GM12872 (cell line): ENCODE data around the gene SPEM1.

Experiments used
- TF ChIP-seq, protein P1 (sequence below): IDR thresholded peaks from 3 replicates; pipeline ENCODE4 v1.5.1; 2011; ENCODE audit warnings: low read depth, mild to moderate bottlenecking, low read length, moderate library complexity; ENCODE audit not compliant: insufficient read depth

Gene SPEM1

DNA sequence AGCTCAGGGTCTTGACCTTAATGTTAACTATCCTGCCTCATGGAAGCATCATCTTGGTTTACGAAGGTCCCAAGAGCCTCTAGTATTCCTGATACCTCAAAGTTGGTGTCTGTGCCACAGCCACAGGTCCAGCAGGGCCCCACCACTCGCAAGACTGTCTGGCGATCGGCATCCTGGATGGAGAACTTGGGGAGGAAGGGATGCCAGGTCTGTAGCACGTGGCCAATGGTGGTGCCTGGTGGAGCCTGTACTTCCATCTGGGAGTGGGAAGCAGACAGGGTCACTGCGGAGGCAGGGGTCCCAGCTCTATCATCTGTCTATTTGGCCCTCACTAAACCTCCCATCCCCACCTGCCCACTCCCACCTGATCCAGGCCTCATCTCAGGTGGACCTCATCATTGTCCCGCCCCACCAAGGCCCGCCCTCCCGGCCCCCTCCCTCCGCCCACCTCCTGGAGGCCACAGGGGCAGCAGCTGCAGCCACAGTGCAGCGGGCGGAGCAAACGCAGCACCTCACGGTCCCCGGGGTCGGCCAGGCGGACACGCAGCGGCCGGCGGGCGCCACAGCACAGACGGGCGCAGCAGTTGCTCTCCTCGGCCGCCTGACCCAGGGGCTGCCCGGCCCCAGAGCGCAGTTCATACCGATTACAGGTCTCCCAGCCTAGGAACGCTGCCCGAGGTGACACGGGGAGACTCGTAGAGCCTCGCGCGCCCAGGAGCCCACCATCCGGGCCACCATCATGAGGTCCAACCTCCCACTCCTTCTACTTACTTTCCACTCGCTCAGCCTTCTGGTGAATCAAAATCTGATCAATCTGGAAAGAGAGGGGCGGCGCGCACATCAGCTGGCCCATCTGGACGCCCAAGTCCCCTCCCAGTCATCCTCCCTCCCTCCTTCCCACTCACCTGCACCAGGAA, 27.2 kb upstream of the SPEM1 start:
- TF ChIP-seq, protein P1, sequence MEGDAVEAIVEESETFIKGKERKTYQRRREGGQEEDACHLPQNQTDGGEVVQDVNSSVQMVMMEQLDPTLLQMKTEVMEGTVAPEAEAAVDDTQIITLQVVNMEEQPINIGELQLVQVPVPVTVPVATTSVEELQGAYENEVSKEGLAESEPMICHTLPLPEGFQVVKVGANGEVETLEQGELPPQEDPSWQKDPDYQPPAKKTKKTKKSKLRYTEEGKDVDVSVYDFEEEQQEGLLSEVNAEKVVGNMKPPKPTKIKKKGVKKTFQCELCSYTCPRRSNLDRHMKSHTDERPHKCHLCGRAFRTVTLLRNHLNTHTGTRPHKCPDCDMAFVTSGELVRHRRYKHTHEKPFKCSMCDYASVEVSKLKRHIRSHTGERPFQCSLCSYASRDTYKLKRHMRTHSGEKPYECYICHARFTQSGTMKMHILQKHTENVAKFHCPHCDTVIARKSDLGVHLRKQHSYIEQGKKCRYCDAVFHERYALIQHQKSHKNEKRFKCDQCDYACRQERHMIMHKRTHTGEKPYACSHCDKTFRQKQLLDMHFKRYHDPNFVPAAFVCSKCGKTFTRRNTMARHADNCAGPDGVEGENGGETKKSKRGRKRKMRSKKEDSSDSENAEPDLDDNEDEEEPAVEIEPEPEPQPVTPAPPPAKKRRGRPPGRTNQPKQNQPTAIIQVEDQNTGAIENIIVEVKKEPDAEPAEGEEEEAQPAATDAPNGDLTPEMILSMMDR, result no peak

DNA sequence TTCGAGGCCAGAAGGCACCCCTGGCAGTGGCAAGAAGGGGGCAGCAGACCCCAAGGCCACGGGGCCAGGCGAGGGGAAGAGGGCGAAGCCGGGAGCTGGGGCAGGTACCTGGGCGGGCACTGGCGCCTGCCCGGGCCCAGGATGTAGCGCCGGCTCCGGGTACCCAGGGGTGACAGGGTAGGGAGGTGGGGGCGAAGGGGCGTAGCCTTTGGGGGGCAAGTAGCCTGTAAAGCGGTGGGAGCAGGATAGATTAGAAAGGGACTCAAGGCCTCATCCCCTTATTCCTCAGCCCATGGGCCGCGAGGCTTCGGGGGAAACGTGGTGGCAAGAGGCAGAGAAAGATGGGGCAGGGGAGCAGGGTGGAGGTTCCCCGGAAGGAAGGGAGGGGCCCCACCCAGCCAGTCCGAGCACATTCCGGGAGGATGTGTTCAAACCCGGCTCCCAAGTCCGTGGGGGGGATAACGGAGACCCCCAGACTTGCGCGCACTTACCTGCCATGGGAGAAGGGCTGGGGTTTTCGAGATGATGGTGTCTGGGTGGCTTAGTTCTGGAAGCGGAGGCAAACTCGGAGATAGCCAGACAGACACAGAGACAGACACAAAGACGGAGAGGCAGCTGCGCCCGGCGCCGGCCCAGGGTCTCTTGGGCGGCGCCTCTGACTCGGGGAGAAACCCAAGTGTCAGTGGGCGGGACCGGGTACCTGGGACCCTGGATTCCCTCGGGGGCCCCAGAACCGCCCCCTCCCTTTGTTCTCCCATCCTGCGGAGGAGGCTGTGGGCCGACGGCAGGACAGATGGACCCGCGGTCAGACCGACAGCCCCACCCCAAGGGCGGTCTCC, 26.3 kb upstream of the SPEM1 start:
- TF ChIP-seq, protein P1, result 0 out of 3 replicates have a peak, but pooled peaks have one; percentile 6

DNA sequence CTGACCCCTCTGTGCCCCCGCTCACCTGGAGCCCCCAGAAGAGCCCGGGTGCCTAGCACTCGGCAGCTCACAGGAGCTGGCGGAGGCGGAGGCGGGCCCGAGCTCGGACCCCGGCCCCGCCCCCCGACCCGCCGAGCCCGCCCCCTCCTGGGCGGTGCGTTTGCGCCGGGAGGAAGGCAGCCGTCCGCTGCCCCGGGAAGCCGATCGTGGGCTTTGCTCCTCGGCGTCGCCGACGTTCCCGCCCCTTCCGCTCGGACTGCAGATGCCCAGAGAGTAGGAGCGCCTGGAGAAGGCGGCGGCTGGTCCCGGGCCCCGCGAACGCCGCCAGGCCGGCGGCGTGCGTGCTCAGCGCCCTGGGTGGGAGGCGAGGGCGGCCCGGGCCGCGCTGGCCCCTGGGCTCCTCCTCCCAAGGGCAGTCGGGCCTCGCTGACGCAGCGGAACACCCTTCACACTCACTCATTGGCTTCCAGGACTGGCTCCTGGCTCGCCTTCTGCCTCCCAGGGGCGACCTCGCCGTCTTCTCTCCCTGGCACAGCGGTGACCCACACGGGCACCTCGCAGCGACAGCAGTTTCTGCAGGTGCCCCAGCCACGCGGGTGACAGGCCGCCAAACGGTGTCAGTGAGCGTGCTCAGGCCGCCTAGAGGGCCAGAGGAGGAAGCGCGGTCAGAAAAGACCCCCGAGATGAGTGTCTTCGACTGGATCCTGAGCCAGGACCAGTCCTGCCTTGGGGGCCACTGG, 25.5 kb upstream of the SPEM1 start, which contains the start of gene PLSCR3:
Gene PLSCR3 (minus strand): TSS at position 74 of the 740 bp plus-strand sequence. CDS start 415 bp downstream, outside the sequence.
- TF ChIP-seq, protein P1, result peak; percentile 68

DNA sequence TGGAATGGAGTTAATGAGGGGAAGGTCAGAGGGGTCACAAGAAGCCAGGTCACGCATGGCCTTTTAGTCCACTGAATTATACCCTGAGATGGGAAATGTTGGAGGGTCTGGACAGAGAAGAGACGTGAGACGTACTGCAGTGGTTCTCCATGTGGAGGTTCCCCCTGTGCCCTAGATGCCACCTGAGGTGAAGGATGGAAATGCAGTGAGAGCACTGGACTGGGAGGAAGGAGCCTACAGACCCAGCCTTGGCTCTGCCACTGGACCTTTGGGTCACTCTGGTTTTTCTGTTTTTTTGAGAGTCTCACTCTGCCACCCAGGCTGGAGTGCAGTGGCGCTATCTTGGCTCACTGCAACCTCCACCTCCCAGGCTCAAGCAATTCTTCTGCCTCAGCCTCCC, 24.0 kb upstream of the SPEM1 start:
- TF ChIP-seq, protein P1, result 0 out of 3 replicates have a peak, but pooled peaks have one; percentile 5

DNA sequence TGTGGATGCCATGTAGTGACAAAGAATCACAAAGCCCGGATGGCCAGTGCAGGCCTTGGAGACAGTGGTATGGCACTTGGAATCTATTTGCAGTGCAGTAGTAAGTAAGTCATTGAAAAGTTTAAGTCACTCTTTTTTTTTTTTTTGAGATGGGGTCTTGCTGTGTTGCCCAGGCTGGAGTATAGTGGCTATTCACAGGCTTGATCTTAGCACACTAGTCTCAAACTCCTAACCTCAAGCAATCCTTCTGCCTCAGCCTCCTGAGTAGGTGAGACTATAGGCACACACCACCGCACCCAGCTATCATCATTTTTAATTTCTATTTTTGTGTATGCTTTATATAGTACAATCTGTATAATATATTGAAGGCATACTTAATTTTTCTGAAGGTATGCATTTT, 21.5 kb upstream of the SPEM1 start:
- TF ChIP-seq, protein P1, result no peak

DNA sequence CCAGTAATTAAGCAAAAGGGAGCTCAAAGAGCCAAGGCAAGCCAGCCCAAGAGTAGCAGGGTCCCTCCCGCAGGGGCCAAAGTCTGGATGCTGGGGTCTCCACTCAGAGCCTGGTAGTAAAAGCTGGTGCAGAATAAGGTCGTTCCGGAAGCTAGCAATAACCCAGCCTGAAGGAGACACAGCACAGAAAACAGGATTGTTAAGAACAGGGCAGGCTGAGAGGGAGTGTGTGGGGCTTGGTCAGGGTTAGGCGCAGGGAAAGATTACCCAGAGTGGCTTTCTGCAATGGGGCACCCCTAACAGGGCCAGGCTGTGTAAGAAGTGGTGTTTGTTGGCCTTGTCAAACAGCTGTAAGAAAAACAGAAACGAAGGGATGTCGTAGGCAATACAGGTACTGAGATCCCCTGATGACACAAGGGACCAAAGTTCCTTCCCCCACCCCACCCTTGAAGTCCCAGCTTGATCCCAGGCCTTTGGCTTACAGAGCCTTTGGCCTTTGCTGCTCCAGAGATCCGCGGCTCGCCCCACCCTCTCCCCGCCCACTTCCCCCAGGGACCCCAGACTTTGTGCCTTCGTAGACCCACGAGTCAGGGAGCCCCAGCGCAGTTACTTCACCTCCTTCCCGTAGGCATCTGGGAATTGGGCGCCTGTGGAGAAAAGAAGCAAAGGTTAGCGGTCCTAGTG, 16.9 kb upstream of the SPEM1 start:
- TF ChIP-seq, protein P1, result no peak

DNA sequence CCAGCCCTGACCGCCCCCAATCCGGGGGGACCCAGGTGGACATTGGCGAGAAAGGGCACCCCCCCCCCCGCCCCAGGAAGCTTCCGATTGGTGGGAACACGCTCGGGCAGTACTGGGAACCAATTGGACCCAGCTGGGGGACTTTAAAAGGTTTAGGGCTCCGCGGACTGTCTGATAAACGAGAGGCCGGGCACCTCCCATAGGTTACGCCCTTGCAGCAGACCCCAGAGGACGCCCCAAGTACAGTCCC, 16.5 kb upstream of the SPEM1 start:
- TF ChIP-seq, protein P1, result no peak
